GM23248 (cell line): ENCODE results near the gene EIF4A3. TPM values are rescaled to one million over a fixed set of nuclear protein-coding genes. Genes with fewer than 3 reads are reported as not detected.

Experiments used
- DNase-seq: peaks from one replicate; pipeline ENCODE4 v3.0.0-alpha.2; 2015
- H2AFZ ChIP-seq: fragments of 200-600 bp; sonication (generic); 2 replicates; pipeline ENCODE4 v1.6.1; 2016; ENCODE audit warnings: antibody characterized with exemption
- H3F3A ChIP-seq: fragments of 200-600 bp; sonication (generic); 2 replicates; pipeline ENCODE4 v1.6.1; 2016; ENCODE audit warnings: mild to moderate bottlenecking, antibody characterized with exemption, mixed run types; ENCODE audit not compliant: insufficient read depth
- H3K27ac ChIP-seq: fragments of 200-600 bp; sonication (generic); 2 replicates; pipeline ENCODE4 v1.5.1; 2016; ENCODE audit warnings: mild to moderate bottlenecking
- H3K27me3 ChIP-seq: fragments of 200-600 bp; sonication (generic); replicated peaks from 2 replicates; pipeline ENCODE4 v1.6.1; 2016; ENCODE audit warnings: mild to moderate bottlenecking; ENCODE audit not compliant: insufficient read depth
- H3K36me3 ChIP-seq: fragments of 200-600 bp; sonication (generic); 2 replicates; pipeline ENCODE4 v1.6.1; 2016; ENCODE audit warnings: low read depth, mild to moderate bottlenecking
- H3K4me1 ChIP-seq: fragments of 200-600 bp; sonication (generic); 2 replicates; pipeline ENCODE4 v1.6.1; 2016; ENCODE audit warnings: mild to moderate bottlenecking; ENCODE audit not compliant: insufficient read depth
- H3K4me2 ChIP-seq: fragments of 200-600 bp; sonication (generic); one replicate; pipeline ENCODE4 v1.6.1; 2016; ENCODE audit warnings: mild to moderate bottlenecking; ENCODE audit not compliant: unreplicated experiment
- H3K4me3 ChIP-seq: fragments of 200-600 bp; sonication (generic); 2 replicates; pipeline ENCODE4 v1.5.1; 2016; ENCODE audit warnings: mild to moderate bottlenecking
- H3K79me2 ChIP-seq: fragments of 200-600 bp; sonication (generic); 2 replicates; pipeline ENCODE4 v1.6.1; 2016; ENCODE audit warnings: mild to moderate bottlenecking; ENCODE audit not compliant: insufficient read depth
- H3K9ac ChIP-seq: fragments of 200-600 bp; sonication (generic); 2 replicates; pipeline ENCODE4 v1.6.1; 2016; ENCODE audit warnings: mild to moderate bottlenecking
- H3K9me2 ChIP-seq: fragments of 200-600 bp; sonication (generic); 2 replicates; pipeline ENCODE4 v1.6.1; 2016; ENCODE audit warnings: mixed run types, mild to moderate bottlenecking, moderate library complexity; ENCODE audit not compliant: insufficient read depth
- H3K9me3 ChIP-seq: fragments of 200-600 bp; sonication (generic); one replicate; pipeline ENCODE4 v1.6.1; 2017; ENCODE audit warnings: low read depth
- H4K20me1 ChIP-seq: fragments of 200-600 bp; sonication (generic); 2 replicates; pipeline ENCODE4 v1.6.0; 2016; ENCODE audit not compliant: insufficient read depth
- EZH2 ChIP-seq: fragments of 200-600 bp; sonication (generic); IDR thresholded peaks from 2 replicates; pipeline ENCODE4 v1.6.1; 2018; ENCODE audit warnings: antibody characterized with exemption, mild to moderate bottlenecking; ENCODE audit not compliant: insufficient read depth, poor library complexity, severe bottlenecking
- EZH2phosphoT487 ChIP-seq: fragments of 200-600 bp; sonication (generic); IDR thresholded peaks from 2 replicates; pipeline ENCODE4 v1.6.1; 2018; ENCODE audit warnings: antibody characterized with exemption, moderate library complexity, mild to moderate bottlenecking, low read depth; ENCODE audit not compliant: insufficient read depth
- WGBS, 2 experiments: methylation state at CpG; one replicate each; pipeline ENCODE4 v1.1.6; 2015 to 2017; ENCODE audit warnings: low lambda C conversion rate in 2 of 2, low coverage in 1 of 2; ENCODE audit errors: missing lambda C conversion rate in 2 of 2; 5-methylcytosine and 5-hydroxymethylcytosine counted together
- in situ Hi-C: fragments of 300-500 bp; cut with MboI; formaldehyde crosslinking; loops from 2 replicates; pipeline ENCODE4 v1.15.0; 2020
- polyA plus RNA-seq: library from polyadenylated mRNA; unstranded; fragments of >200 nt; fragmentation: Nextera tagmentation; extraction: Ambion mirVana; gene quantifications from 2 replicates; pipeline ENCODE4 v1.2.1, GENCODE V29; 2016
- total RNA-seq: library from RNA; depleted of rRNA; stranded (reverse); fragments of >200 nt; shearing (Covaris generic); gene quantifications from 2 replicates; pipeline ENCODE4 v1.2.3, GENCODE V29; 2014

Gene EIF4A3
- total and polyA plus RNA-seq, 2 experiments from 2014 or later, result 75.1 to 129 TPM

DNA sequence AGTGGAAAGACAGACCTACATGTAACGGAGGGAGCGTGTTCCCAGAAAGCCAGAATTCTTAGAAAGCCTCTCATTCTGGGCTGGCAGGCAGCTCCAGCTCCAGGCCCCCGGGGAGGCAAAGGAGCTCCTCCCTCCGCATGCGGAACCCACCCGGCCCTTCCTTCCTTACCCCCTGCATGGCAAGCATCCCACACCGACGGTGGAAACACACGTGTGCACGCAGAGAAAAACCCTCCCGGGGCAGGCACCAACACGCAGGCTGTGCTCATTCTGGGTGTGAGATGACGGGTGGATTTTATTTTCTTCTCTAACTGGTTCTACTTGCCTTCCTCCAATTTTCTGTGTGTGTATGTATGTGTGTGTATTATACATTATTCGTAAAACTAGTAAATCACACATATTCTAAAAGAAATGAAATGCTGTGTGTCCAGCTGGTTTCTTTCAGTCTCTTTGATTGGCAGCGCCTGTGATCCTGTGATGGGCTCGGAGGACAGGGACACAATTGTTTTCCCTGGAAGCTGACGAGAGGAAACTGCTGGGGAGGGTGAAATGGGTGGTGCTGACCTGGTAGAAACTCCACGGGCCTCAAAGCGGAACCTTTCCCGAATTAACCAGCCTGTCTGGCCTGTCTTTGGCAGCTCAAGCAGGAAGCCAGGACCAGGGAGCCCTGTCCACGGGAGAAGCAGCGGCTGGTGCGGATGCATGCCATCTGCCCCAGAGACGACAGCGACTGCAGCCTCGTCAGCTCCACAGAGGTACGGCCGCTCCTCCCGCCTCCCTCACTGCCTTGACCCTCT, 45.1 kb upstream of the EIF4A3 start:
- Histone ChIP-seq H2AFZ (no peak overlapping the region), H3K27me3 (no peaks in the 10 kb centered on the region; the same call in 1 of the 2 replicates), H3K4me1 (peaks cover 10% of the 10 kb centered on the region), H3K9ac (no peak overlapping the region), H3K9me3 (no peaks in the 10 kb centered on the region), H3K36me3 (no peaks in the 10 kb centered on the region), H3K4me2 (no peak overlapping the region), H3K9me2 (no peaks in the 10 kb centered on the region), H3F3A (peaks cover 3% of the 10 kb centered on the region; the same call in 1 of the 2 replicates), H3K79me2 (no peaks in the 10 kb centered on the region), H3K27ac (no peak overlapping the region), H4K20me1 (no peaks in the 10 kb centered on the region), H3K4me3 (no peak overlapping the region)
- DNase-seq, result no peak
- WGBS, 2 experiments, result 53 to 56% methylated on average over 28 of the region's 29 CpGs
- no peak for TF ChIP-seq EZH2phosphoT487
- TF ChIP-seq EZH2, result no peak
- in situ Hi-C loops, result no loop called here

DNA sequence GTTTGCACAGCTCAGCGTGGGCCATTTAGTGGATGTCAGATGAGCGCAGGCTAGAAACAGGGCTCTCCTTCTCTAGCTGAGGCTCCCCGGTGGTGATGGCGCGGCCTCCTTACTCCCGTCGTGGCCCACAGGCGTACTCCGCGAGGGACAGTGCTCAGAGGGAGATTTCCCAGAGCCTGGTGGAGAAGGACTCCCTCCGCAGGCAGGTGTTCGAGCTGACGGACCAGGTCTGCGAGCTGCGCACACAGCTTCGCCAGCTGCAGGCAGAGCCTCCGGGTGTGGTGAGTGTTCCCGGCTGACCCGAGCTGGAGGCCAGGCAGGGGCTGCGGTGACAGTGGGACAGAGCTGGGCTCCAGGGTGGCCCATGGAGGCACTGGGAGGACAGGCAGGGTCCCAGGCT, 44.3 kb upstream of the EIF4A3 start:
- no peak overlapping the region for H2AFZ ChIP-seq
- in situ Hi-C loops, result no loop called here
- H4K20me1 ChIP-seq, result no peaks in the 10 kb centered on the region
- no peaks in the 10 kb centered on the region for H3K9me3 ChIP-seq
- no peak overlapping the region for H3K27ac ChIP-seq
- H3K4me3 ChIP-seq, result no peak overlapping the region
- peaks cover 13% of the 10 kb centered on the region for H3K4me1 ChIP-seq
- H3K9me2 ChIP-seq, result no peaks in the 10 kb centered on the region
- 87 to 90% methylated on average over 19 to 20 of the region's 20 CpGs for WGBS, 2 experiments
- H3K27me3 ChIP-seq, result no peaks in the 10 kb centered on the region; the same call in 1 of the 2 replicates
- no peaks in the 10 kb centered on the region for H3K79me2 ChIP-seq
- no peaks in the 10 kb centered on the region for H3K36me3 ChIP-seq
- no peak for DNase-seq
- H3K4me2 ChIP-seq, result no peak overlapping the region
- H3K9ac ChIP-seq, result no peak overlapping the region
- peaks cover 3% of the 10 kb centered on the region; the same call in 1 of the 2 replicates for H3F3A ChIP-seq
- TF ChIP-seq EZH2 (no peak), EZH2phosphoT487 (no peak)

- no peak overlapping the region for H3K9ac ChIP-seq
- H3K36me3 ChIP-seq, result no peaks in the 10 kb centered on the region
- TF ChIP-seq EZH2 (no peak), EZH2phosphoT487 (no peak)
- H3K27ac ChIP-seq, result no peak overlapping the region
- no peaks in the 10 kb centered on the region for H4K20me1 ChIP-seq
- H3K4me1 ChIP-seq, result peaks cover 13% of the 10 kb centered on the region
- no peaks in the 10 kb centered on the region for H3K9me2 ChIP-seq
- 88 to 89% methylated on average over 10 of the region's 10 CpGs for WGBS, 2 experiments
- no peak overlapping the region for H3K4me3 ChIP-seq
- in situ Hi-C loops, result no loop called here
- H3K79me2 ChIP-seq, result no peaks in the 10 kb centered on the region
- DNase-seq, result no peak
- no peaks in the 10 kb centered on the region for H3K9me3 ChIP-seq
- H2AFZ ChIP-seq, result no peak overlapping the region
- H3F3A ChIP-seq, result peaks cover 3% of the 10 kb centered on the region; the same call in 1 of the 2 replicates
- no peak overlapping the region for H3K4me2 ChIP-seq
- no peaks in the 10 kb centered on the region; the same call in 1 of the 2 replicates for H3K27me3 ChIP-seq
These were observed 43.8 kb upstream of the EIF4A3 start for GRCh38 chr17:80190716-80191115.

GRCh38 chr17:80189611-80190010, 42.7 kb upstream of the EIF4A3 start:
- peaks cover 13% of the 10 kb centered on the region for H3K4me1 ChIP-seq
- DNase-seq, result no peak
- WGBS, 2 experiments, result 89 to 90% methylated on average over 23 of the region's 23 CpGs
- TF ChIP-seq EZH2phosphoT487 (no peak), EZH2 (no peak)
- in situ Hi-C loops, result no loop called here
- H3K9ac ChIP-seq, result no peak overlapping the region
- no peak overlapping the region for H3K4me2 ChIP-seq
- no peaks in the 10 kb centered on the region for H3K79me2 ChIP-seq
- no peak overlapping the region for H3K4me3 ChIP-seq
- peaks cover 3% of the 10 kb centered on the region; the same call in 1 of the 2 replicates for H3F3A ChIP-seq
- H3K27me3 ChIP-seq, result no peaks in the 10 kb centered on the region; the same call in 1 of the 2 replicates
- H3K36me3 ChIP-seq, result no peaks in the 10 kb centered on the region
- no peak overlapping the region for H3K27ac ChIP-seq
- H4K20me1 ChIP-seq, result no peaks in the 10 kb centered on the region
- no peaks in the 10 kb centered on the region for H3K9me3 ChIP-seq
- no peak overlapping the region for H2AFZ ChIP-seq
- no peaks in the 10 kb centered on the region for H3K9me2 ChIP-seq
